ENCODE data around the gene CPNE6.

The CPNE6 gene

DNA sequence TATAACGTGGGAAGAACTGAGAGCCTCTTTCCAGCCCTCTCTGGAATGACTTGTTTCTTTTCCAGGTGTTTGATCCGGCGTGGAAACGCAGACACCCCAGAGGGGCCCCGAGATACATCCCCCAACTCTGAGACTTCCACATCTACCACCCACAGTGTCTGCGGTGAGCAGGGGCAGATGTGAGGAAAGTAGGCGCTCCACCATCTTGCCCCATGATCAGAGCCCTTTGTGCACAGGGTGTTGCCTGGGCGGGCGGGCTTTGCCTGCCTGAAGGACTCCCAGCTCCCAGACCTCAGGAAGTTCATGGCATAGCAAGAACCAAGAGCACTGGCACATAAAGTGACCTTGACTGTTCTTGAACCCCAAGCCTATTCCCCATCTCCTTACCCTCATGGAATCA lies 16.7 kb upstream of the CPNE6 start:
- no peak for DNase-seq (ENCODE audit: low read depth, low spot score)

DNA sequence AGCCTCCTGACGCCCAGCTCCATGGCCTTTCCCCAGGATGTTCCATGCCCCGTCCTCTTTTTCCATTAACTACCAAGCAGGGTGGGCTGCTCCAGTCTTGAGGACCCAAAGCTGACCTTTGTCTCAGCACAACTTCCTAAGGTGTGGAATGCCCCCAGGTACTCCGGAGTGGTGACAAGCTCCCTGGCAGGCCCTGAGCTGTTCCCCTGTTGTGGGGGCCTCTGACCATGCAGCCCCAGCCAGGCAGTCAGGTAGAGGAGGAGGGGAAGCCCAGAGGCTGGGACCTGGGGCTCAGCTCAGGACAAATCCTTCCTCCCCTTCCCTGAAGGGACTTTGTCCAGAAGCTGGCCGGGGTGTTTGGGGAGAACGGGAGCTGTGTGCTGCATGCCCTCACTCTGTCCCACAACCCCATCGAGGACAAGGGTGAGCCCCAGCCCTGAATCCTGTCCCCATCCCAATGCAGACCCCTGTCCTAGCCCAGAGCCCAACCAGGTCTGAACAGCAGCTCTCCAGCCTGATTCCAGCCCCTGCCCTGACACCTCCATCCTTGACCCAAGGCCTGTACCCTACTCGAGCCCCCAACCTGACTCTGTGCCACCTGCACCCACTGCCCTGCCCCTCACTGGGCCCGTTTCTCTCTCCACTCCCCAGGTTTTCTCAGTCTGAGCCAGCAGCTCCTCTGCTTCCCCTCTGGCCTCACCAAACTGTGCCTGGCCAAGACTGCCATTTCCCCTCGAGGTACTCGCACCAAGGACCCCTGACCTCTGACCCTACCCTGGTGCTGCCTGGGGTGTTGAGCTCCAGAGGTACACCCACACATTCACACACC lies 15.2 kb upstream of the CPNE6 start:
- no peak for DNase-seq (ENCODE audit: low read depth, low spot score)

DNA sequence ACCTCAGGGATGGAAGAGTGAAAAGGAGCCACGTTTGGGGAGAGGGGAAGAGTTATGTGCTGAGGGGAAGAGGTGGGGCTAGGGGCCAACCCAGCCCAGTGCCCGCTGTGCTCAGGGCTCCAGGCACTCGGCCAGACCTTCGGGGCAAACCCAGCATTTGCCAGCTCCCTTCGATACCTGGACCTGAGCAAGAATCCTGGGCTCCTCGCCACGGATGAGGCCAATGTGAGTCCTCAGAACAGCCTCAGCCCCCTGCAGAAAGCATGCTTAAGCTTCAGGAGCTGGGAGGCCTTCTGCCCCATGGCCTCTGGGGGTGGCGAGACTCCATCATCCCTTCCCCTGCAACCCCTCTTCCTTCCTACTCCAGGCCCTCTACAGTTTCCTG lies 14.6 kb upstream of the CPNE6 start:
- DNase-seq (ENCODE audit: low read depth, low spot score): no peak

DNA sequence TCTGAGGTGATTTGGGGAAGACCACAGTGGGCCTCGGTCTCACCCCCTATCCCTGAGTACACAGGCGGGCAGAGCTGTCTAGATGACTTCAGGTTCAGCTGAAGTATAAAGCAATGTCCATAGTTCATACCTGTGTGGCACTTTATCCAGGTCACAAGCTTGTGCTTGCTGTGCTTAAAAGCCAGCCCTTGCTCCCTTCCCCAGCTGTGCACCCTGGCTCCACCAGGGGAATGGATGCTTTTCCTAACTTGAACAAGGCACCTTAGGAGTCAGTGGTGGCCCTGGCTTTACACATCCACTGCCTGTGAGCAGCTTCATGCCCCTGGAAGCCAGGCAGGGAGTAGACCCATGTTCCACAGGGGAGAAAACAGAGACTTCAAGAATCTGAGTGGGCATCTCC lies 14.1 kb upstream of the CPNE6 start:
- DNase-seq (ENCODE audit: low read depth, low spot score): no peak

DNA sequence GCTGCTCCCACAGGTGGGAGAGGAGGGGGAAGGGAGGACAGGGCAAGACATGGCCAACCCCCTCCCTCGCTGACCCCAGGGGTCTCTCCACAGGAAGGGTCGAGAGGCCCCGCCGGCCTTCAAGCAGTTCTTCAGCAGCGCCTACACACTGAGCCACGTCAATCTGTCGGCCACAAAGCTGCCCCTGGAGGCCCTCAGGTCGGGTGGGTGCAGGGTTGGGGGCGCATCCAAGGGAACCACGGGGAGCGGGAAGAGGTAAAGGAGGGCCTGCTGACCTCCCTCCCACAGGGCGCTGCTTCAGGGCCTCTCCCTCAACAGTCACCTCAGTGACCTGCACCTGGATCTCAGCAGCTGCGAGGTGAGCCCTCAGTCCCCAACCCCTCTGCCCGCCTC lies 13.5 kb upstream of the CPNE6 start:
- DNase-seq (ENCODE audit: low read depth, low spot score): no peak

DNA sequence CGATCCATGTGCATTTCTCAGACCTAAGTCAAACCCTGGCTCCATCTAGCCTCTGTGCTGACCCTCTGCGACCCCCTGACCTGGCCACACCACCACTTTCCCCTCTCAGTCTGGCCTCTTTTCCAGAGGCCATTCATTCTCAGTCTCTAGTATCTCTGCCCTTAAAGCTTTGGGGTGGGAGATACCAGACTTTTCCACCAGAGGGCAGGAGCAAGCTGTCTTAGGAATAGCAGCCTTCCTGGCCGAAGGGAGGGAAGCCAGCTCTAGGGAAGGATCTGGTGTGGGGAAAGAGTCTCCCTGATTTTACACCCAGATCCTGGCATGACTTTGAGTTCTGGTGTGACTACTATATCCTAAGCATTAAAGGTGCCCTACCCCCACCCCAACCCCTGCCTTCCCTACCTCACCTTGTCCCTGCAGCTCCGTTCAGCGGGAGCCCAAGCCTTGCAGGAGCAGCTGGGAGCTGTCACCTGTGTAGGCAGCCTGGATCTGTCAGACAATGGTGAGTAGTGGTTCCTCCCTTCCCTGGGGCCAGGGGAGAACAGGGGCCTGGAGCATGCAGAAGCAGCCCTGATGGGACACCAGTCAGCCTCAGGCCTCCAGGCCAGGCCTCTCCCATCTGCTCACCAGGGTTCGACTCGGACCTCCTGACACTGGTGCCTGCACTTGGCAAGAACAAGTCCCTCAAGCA lies 13.0 kb upstream of the CPNE6 start:
- DNase-seq (ENCODE audit: low read depth, low spot score): no peak

DNA sequence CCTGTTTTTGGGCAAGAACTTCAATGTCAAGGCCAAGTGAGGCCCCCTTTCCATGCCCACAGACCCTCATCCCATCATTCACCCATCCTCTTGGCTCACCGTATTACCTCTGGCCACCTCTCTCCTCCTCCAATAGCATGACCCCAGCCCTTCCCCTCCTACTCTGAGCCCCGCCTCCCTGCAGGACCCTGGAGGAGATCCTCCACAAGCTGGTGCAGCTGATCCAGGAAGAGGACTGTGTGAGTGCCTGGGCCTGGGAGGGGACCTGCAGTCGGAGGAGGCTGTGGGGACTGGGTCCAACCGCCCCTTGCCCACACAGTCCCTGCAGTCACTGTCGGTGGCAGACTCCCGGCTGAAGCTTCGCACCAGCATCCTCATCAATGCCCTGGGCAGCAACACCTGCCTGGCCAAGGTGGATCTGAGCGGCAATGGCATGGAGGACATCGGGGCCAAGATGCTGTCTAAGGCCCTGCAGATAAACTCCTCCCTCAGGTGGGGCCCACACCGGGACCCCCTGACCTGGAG lies 12.3 kb upstream of the CPNE6 start:
- no peak for DNase-seq (ENCODE audit: low read depth, low spot score)

DNA sequence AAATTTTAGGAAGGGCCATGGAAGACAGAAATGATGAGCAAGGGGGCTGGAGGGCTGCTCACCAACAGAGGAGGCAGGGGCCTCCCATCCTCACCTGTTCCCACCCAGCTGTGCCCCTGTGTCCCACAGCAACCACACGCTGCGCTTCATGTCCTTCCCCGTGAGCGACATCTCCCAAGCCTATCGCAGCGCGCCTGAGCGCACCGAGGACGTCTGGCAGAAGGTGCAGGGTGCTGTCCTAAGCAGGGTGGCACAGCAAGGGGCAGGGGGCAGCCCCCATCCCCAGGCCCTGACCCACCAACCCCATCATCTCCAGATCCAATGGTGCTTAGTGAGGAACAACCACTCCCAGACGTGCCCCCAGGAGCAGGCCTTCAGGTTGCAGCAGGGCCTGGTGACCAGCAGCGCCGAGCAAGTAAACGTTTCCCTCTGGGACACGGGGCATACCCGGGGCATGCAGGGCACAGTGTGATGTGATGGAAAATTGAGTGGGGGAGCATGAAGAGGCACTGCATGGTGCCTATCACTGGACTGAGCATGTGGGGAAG lies 11.4 kb upstream of the CPNE6 start:
- no peak for DNase-seq (ENCODE audit: low read depth, low spot score)

DNA sequence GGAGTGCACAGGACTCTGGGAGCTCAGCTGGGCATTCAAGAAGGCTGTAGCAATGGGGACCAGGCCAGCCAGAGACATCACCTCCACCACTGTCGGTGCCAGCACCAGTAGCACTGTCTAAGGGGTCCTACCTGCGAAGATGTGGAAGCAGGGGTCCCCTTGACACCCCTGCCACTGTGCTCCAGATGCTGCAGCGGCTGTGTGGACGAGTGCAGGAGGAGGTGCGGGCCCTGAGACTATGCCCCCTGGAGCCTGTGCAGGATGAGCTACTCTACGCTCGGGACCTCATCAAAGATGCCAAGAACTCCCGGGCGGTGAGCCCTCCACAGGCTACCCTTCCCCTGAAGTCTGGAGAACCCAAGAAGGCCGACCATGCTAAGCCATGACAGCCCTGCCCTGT lies 10.9 kb upstream of the CPNE6 start:
- no peak for DNase-seq (ENCODE audit: low read depth, low spot score)

DNA sequence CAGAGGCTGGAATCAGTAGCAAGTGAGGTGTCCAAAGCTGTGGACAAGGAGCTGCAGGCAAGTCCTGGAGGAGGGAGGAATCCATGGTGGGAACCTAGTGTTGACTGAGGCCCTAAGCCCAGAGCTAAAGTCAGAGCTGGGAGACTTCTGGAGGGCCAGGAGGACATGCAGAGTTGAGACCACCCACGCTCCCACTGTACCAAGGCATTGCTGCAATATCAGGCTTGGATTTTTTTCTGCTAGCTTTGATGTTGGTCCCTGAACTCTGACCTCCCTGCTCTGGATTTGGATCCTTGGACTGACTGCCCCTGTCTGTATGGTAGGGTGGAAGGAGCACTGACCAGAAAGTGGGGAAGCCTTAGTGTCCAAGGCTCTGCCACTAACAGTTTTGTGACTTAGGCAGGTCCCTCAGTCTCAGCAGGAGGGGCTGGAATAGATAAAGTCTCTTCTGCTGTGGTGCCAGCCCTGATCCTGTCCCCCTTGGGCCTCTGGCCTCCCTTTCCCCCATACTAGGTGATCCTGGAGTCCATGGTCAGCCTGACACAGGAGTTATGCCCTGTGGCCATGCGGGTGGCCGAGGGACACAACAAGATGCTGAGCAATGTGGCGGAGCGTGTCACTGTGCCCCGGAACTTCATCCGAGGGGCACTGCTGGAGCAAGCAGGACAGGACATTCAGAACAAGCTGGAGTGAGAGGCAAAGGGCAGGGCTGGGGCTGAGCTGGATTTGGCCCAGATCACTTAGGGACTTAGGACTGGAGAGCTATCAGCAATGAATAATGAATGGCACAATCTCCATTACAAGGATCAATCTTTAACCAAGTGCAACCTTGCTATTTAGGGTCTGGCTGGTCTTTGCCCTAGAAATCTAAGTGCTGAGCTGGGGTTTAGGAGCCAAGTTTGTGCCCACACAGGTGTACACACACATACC lies 10.1 kb upstream of the CPNE6 start:
- no peak for DNase-seq (ENCODE audit: low read depth, low spot score)

DNA sequence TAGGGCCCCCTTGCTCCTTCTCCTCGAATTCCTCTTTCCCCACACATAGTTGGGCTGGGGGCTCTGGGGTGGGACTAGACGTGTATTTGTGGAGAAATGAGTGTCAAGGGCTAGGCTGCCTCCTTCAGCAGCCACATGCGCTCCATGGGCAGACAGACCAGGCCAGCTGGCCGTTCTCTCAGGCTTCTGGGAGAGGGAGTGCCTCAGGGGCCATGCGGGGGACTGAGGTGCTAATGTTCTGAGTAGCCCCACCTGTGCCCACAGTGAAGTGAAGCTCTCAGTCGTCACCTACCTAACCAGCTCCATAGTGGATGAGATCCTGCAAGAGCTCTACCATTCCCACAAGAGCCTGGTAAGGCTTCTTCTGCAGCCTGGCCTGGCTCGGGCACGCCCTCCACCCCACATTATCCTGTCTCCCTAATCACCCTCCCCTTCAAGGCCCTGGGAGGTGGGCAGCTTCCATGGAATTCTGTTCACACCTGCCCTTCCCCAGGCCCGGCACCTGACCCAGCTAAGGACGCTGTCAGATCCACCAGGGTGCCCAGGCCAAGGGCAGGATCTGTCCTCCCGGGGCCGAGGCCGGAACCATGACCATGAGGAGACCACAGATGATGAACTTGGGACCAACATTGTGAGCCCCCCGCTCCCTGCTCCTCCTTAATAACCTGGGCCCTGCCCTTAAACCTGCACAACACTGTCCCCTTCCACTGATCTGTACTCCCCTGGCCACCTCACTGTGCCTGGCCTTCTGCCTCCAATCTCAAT lies 9.0 kb upstream of the CPNE6 start:
- DNase-seq (ENCODE audit: low read depth, low spot score): no peak

DNA sequence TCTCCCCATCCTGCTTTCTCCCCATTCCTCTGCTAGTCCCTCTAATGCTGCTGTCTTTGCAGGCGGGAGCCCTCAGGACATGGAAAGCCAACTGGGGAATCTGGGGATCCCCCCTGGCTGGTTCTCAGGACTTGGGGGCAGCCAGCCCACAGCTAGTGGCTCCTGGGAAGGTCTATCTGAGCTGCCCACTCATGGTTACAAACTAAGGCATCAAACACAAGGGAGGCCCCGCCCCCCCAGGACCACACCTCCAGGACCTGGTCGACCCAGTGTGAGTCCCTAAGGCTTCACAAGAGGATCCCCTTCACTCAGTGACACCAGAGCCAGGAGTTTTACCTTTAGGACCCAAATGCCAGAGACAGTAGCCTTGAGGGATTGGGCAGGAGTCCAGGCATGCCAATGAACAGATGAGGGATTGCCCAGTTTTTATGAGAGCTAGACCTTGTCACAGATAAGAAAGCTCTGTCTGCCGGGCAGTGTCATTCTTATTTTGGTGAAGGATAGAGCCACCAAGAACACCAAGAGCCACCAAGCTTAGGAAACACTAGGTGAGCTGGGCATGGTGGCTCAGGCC lies 8.0 kb upstream of the CPNE6 start:
- DNase-seq (ENCODE audit: low read depth, low spot score): no peak

DNA sequence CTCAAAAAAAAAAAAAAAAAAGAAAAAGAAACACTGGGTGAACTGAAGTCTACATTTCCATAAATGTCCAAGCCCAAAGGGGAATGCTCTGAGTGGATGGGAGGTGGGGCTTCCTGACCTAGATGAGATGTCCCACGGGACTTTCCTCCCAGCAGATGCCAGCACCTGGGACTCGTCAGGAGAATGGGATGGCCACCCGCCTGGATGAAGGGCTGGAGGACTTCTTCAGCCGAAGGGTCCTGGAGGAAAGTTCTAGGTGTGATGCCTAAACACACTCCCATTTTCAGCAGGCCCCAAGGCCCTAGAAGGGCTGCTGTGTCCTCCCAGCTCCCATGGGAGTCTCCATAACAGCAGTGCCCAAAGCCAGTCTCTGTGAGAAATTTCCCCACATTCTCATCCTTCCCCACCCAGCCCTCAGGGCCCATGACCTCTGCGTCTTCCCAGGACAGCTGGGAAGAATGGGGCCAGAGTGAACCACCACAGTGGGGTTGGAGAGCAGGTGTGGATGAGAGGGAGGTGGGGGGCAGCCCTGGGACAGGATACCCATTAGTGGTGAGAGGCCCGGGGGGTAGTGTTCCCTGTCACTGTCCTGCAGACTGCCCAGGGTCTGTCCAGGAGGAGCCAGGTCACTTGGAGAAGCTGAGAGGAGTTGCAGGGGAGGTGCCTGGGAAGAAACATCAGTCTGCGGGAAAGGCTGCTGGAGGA lies 7.1 kb upstream of the CPNE6 start:
- no peak for DNase-seq (ENCODE audit: low read depth, low spot score)

DNA sequence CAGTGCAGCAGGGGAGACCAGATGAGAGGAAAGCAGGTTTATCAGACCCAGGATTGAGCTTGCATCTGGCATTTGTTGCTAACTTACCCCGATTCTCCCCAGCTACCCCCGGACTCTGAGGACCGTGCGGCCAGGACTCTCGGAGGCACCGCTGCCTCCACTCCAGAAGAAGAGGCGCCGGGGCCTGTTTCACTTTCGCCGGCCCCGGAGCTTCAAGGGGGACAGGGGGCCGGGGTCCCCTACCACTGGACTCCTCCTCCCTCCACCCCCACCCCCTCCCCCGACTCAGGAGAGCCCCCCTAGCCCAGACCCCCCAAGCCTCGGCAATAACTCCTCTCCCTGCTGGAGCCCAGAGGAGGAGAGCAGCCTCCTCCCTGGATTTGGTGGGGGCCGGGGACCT lies 6.5 kb upstream of the CPNE6 start:
- no peak for DNase-seq (ENCODE audit: low read depth, low spot score)

DNA sequence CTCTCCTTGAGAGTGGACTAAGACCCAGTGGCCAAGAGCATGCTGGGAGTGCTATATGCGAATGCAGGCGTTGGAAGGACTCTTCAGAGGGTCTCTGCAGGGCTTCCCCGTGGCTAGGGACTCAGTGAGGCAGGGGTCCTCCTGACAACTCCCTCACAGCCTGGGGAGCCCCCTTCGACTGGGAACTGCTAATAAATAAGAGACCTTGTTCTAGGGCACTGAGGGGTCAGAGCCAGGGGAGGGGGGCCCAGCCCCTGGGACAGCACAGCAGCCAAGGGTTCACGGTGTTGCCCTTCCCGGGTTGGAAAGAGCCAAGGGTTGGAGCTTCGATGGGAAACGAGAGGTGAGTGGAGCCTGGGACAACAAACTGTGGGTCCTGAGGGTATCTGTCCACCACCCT lies 6.0 kb upstream of the CPNE6 start:
- DNase-seq (ENCODE audit: low read depth, low spot score): no peak

DNA sequence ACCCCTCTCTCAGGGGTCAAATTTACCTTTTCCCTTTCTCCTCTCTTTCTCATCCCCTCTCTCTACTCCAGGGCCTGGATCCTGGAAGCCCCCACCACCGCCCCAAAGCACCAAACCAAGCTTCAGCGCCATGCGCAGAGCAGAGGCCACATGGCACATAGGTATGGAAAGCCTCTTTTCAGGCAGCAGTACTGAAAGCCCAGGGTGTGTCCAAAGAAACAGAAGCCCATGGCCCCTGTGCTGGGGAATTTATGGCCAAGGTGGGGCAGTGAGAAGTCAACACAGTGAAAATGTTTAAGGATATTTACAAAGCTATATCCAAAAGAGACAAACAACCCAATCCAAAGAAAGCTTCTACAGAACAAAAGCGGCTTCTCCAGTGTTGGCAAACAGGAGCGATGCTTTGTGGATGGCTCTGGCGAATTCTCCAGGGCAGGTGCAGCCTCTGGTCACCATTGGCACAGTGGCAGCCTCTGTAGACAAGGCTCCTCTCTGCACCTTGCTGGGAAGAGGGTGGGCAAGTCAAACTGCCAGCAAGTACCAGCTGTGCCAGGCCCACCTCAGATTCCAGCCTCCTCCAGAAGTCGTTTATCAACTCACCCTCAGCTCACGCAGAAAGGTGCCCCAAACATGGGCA lies 4.7 kb upstream of the CPNE6 start:
- no peak for DNase-seq (ENCODE audit: low read depth, low spot score)

DNA sequence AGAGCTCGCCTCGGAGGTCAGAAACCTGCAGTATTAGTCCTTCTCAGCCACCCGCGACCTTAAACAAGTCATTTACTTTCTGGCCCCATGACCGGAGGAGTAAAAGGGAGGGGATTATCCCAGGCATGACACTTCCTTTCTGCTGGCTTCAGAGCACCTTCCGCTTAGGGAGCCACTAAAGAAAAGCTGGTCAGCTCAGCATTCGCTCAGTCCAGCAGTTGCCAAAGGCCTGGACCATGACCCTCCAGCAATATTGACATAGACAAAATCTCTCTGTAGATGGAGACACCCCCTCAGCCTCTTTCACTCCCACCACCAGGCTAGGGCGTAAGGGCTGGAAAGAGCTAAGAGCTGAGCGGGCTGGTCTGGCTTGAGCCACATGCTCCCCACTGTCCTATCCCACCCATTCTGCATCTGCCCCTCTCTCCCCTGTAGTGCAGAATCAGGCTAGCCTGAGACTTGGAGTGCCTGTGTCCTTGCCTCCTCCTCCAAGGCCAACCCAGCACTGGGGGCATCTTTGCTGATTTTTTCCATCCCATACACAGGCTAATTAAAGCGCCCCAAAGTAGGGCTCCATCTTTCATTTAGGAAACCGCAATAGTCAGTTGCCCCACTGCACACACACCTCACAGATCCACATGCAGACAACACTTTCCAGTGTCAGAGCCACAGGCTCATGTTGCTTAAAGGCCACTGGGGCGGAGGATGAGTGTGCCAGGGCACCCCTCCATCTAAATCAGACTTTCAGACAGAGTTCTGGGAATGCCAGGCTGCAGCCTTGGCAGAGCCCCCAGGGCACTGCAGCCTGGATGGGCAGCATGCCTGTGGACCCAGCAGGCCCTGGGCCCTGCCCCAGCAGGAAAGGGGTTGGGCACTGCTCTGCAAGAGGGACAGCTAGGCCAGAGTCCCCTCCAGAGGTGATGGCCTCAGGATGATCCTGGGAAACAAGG lies 4.0 kb upstream of the CPNE6 start:
- DNase-seq (ENCODE audit: low read depth, low spot score): no peak

DNA sequence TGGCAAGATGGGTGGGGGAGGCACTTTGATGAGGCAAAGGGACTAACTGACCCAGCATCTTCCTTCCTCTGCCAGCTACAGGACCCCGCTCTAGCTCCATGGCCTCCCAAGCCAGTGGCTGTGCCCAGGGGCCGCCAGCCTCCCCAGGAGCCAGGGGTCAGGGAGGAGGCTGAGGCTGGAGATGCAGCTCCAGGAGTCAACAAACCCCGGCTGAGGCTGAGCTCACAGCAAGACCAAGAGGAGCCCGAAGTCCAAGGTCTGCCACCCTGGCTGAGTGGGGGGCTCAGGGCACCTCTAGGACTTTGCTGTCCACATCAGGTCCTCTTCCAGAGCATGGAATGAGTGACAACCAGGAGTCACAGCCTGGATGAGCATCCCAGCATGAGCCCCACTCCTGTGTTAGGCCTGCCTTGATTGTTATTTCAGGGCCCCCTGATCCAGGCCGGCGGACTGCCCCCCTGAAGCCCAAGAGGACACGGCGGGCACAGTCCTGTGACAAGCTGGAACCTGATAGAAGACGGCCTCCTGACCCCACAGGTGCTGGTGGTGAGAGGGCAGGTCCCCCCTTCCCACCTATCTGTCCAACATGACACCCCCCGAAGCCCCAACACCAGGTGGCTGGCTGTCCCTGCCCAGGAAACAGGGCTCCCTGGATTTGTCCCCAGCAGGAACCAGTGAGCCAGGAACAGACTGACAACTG lies 2.5 kb upstream of the CPNE6 start:
- no peak for DNase-seq (ENCODE audit: low read depth, low spot score)

All from brain pericyte (primary cell).